ENCODE data around the gene ODF2. TPM values are rescaled to one million over a fixed set of nuclear protein-coding genes. Genes with fewer than 3 reads are reported as not detected.

Gene ODF2
- total and polyA plus RNA-seq, 3 donors from 2014 or later: 189 to 634 (median 421) TPM

DNA sequence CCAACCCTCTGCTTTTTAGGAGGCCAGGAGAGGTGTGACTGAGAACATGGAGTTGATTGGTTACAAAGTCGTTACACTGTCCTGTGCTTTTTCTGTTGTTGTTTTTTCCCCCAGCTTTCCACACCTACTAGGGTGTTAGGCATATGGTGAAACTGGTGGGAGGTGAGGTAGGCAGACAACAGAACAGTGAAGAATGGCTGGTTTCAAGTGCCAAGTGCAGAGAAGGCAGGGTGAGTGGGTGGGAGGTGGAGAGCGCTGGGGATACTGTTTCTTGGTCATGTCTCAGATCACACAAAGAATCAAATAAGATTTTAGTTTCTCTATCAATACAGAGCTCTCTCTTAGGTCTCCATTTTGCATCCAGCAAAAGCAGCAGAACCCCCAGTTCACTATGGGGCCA, 94.4 kb downstream of the ODF2 start:
- no peaks in the 10 kb centered on the region for H3K36me3 ChIP-seq (ENCODE audit: low read depth, missing control alignments)
- WGBS, 2 donors: 27 to 40% methylated on average over 2 of the region's 2 CpGs
- no peaks in the 10 kb centered on the region for H3K27me3 ChIP-seq
- H3K27ac ChIP-seq: peak overlapping the region; percentile 90 to 98
- intact Hi-C loops (cut with DNase I; ENCODE audit: low total_unique reads): no loop called here
- no peak for TF ChIP-seq POLR2A (IDR thresholded peaks at IDR 0.05)
- TF ChIP-seq, protein P1, sequence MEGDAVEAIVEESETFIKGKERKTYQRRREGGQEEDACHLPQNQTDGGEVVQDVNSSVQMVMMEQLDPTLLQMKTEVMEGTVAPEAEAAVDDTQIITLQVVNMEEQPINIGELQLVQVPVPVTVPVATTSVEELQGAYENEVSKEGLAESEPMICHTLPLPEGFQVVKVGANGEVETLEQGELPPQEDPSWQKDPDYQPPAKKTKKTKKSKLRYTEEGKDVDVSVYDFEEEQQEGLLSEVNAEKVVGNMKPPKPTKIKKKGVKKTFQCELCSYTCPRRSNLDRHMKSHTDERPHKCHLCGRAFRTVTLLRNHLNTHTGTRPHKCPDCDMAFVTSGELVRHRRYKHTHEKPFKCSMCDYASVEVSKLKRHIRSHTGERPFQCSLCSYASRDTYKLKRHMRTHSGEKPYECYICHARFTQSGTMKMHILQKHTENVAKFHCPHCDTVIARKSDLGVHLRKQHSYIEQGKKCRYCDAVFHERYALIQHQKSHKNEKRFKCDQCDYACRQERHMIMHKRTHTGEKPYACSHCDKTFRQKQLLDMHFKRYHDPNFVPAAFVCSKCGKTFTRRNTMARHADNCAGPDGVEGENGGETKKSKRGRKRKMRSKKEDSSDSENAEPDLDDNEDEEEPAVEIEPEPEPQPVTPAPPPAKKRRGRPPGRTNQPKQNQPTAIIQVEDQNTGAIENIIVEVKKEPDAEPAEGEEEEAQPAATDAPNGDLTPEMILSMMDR (IDR thresholded peaks at IDR 0.05): no peak
- no peak overlapping the region for H3K4me3 ChIP-seq
- H3K4me1 ChIP-seq: peaks cover 40% of the 10 kb centered on the region
- DNase-seq: no peak
- no peaks in the 10 kb centered on the region for H3K9me3 ChIP-seq

Small RNA genes within 50 kb of the gene (small RNA-seq; reads per million reads assigned to genes)
- gene RNU7-171P: 0 reads per million in 2 donors

Other genes starting within 250 kb of the ODF2 start
- 100 to 1,000 TPM; 103 to 133 TPM for gene GOLGA2, start 180.0 kb upstream of the ODF2 start, total RNA-seq
- 79.8 TPM for gene GOLGA2, start 180.0 kb upstream of the ODF2 start, polyA plus RNA-seq (ENCODE audit: insufficient read depth, low read depth, low replicate concordance)
- 100 to 1,000 TPM in 1 of 2 donors, 10 to 100 TPM in 1; 69.3 to 131 TPM for gene SWI5, start 179.7 kb upstream of the ODF2 start, total RNA-seq
- gene SWI5, start 179.7 kb upstream of the ODF2 start, polyA plus RNA-seq (ENCODE audit: insufficient read depth, low read depth, low replicate concordance): 164 TPM
- 10 to 100 TPM; 14.6 to 15.0 TPM for gene TRUB2, start 133.6 kb upstream of the ODF2 start, total RNA-seq
- gene TRUB2, start 133.6 kb upstream of the ODF2 start, polyA plus RNA-seq (ENCODE audit: insufficient read depth, low read depth, low replicate concordance): 29.7 TPM
- gene COQ4, start 133.2 kb upstream of the ODF2 start, total RNA-seq: 10 to 100 TPM; 54.9 to 65.0 TPM
- 50.9 TPM for gene COQ4, start 133.2 kb upstream of the ODF2 start, polyA plus RNA-seq (ENCODE audit: insufficient read depth, low read depth, low replicate concordance)
- gene SLC27A4, start 115.5 kb upstream of the ODF2 start, total RNA-seq: 10 to 100 TPM; 32.8 to 38.0 TPM
- gene SLC27A4, start 115.5 kb upstream of the ODF2 start, polyA plus RNA-seq (ENCODE audit: insufficient read depth, low read depth, low replicate concordance): 37.1 TPM
- gene URM1, start 84.6 kb upstream of the ODF2 start, total RNA-seq: 10 to 100 TPM; 31.5 to 36.8 TPM
- 51.1 TPM for gene URM1, start 84.6 kb upstream of the ODF2 start, polyA plus RNA-seq (ENCODE audit: insufficient read depth, low read depth, low replicate concordance)
- gene CERCAM, start 35.1 kb upstream of the ODF2 start, total RNA-seq: 10 to 100 TPM; 19.7 to 21.7 TPM
- gene CERCAM, start 35.1 kb upstream of the ODF2 start, polyA plus RNA-seq (ENCODE audit: insufficient read depth, low read depth, low replicate concordance): 26.0 TPM
- 10 to 100 TPM; 44.7 to 59.7 TPM for gene GLE1, start 48.7 kb downstream of the ODF2 start, total RNA-seq
- gene GLE1, start 48.7 kb downstream of the ODF2 start, polyA plus RNA-seq (ENCODE audit: insufficient read depth, low read depth, low replicate concordance): 82.3 TPM
- 100 to 1,000 TPM; 653 to 665 TPM for gene SPTAN1, start 96.6 kb downstream of the ODF2 start, total RNA-seq
- 299 TPM for gene SPTAN1, start 96.6 kb downstream of the ODF2 start, polyA plus RNA-seq (ENCODE audit: insufficient read depth, low read depth, low replicate concordance)
- 10 to 100 TPM; 78.4 to 96.7 TPM for gene DYNC2I2, start 200.8 kb downstream of the ODF2 start, total RNA-seq
- 102 TPM for gene DYNC2I2, start 200.8 kb downstream of the ODF2 start, polyA plus RNA-seq (ENCODE audit: insufficient read depth, low read depth, low replicate concordance)
- 100 to 1,000 TPM; 113 to 142 TPM for gene SET, start 233.2 kb downstream of the ODF2 start, total RNA-seq
- 159 TPM for gene SET, start 233.2 kb downstream of the ODF2 start, polyA plus RNA-seq (ENCODE audit: insufficient read depth, low read depth, low replicate concordance)
- 1 to 10 TPM; 3.6 to 7.2 TPM for gene PKN3, start 246.5 kb downstream of the ODF2 start, total RNA-seq
- gene PKN3, start 246.5 kb downstream of the ODF2 start, polyA plus RNA-seq (ENCODE audit: insufficient read depth, low read depth, low replicate concordance): 4.2 TPM

Measured in testis (tissue), 3 donors.